OCI-LY1 (cell line): ENCODE results near the gene CARNS1.

Experiments used
- CTCF ChIP-seq: fragments of 200-600 bp; sonication (generic), shearing (Covaris generic); IDR thresholded peaks from 2 replicates; pipeline ENCODE4 v1.5.1; 2017; ENCODE audit warnings: mild to moderate bottlenecking, antibody characterized with exemption, low read length, moderate library complexity, mixed read lengths
- EZH2 ChIP-seq: fragments of 200-600 bp; sonication (generic), shearing (Covaris generic); IDR thresholded peaks from 2 replicates; pipeline ENCODE4 v1.8.0; 2017; ENCODE audit warnings: borderline replicate concordance, mixed run types, mild to moderate bottlenecking, antibody characterized with exemption, low read length, moderate library complexity, mixed read lengths

- TF ChIP-seq CTCF (no peak), EZH2 (no peak)
These were observed 51.7 kb downstream of the CARNS1 start for GRCh38 chr11:67466962-67467771.
